Measurements from ENCODE around the gene IGIP. TPM values are rescaled to one million over a fixed set of nuclear protein-coding genes. Genes with fewer than 3 reads are reported as not detected.
"Not testable (repeated sequence)": the region's sequence is repeated elsewhere in the genome, so short reads cannot be mapped to it uniquely, and the experiment has no call there.

Gene IGIP
- total and polyA plus RNA-seq, 9 donors: 2.9 to 5.7 (median 4.0) TPM

- H3K27me3 ChIP-seq (ENCODE audit: control insufficient read depth, insufficient read depth, low read length): peaks cover 60% of the 10 kb centered on the region
- peaks cover 21% of the 10 kb centered on the region for H3K4me1 ChIP-seq (ENCODE audit: control insufficient read depth, insufficient read depth, low read length)
- H3K4me3 ChIP-seq (ENCODE audit: low read length): no peak overlapping the region
- H3K36me3 ChIP-seq (ENCODE audit: control insufficient read depth, insufficient read depth, low read length): no peaks in the 10 kb centered on the region
- H3K27ac ChIP-seq (ENCODE audit: low read length): no peak overlapping the region
- no peak for DNase-seq
- WGBS (ENCODE audit: insufficient coverage): 10% methylated on average over 2 of the region's 6 CpGs
- no peaks in the 10 kb centered on the region for H3K9me3 ChIP-seq (replicated peaks; ENCODE audit: control insufficient read depth, low read depth, low read length)
These were observed 22.8 kb downstream of the IGIP start for GRCh38 chr5:140148508-140148907.

DNA sequence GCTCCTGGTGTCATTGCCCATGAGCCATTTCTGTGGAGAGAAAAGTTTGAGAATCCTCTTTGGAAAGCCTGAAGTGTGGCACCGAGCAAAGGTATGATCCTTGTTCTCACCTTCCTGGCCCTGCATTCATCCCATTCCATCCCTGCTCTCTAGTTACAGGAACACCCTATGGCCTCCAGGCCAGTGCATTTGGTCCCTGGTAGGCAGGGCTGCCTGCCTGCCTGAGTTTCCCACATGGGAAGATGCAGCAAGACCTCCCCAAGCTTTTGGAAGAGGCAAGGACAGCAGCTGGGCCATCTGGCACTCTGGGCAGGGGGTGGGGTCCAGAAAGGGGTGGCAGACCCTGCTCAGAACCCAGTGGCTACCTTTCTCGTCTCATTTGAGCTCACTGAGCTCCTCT lies 24.5 kb downstream of the IGIP start:
- no peak for DNase-seq
- Histone ChIP-seq H3K36me3 (ENCODE audit: control insufficient read depth, insufficient read depth, low read length) (no peaks in the 10 kb centered on the region), H3K27ac (ENCODE audit: low read length) (no peak overlapping the region), H3K9me3 (replicated peaks; ENCODE audit: control insufficient read depth, low read depth, low read length) (no peaks in the 10 kb centered on the region), H3K4me3 (ENCODE audit: low read length) (no peak overlapping the region), H3K27me3 (ENCODE audit: control insufficient read depth, insufficient read depth, low read length) (peaks cover 55% of the 10 kb centered on the region), H3K4me1 (ENCODE audit: control insufficient read depth, insufficient read depth, low read length) (peaks cover 21% of the 10 kb centered on the region)
- WGBS (ENCODE audit: insufficient coverage): no CpG with 5 or more reads among the region's 2 CpGs

- Histone ChIP-seq H3K27ac (ENCODE audit: low read length) (no peak overlapping the region), H3K36me3 (ENCODE audit: control insufficient read depth, insufficient read depth, low read length) (no peaks in the 10 kb centered on the region), H3K4me3 (ENCODE audit: low read length) (no peak overlapping the region), H3K4me1 (ENCODE audit: control insufficient read depth, insufficient read depth, low read length) (peaks cover 13% of the 10 kb centered on the region), H3K27me3 (ENCODE audit: control insufficient read depth, insufficient read depth, low read length) (peaks cover 44% of the 10 kb centered on the region), H3K9me3 (replicated peaks; ENCODE audit: control insufficient read depth, low read depth, low read length) (no peaks in the 10 kb centered on the region)
- DNase-seq: no peak
- 100% methylated on average over 1 of the region's 7 CpGs for WGBS (ENCODE audit: insufficient coverage)
These were observed 25.6 kb downstream of the IGIP start for GRCh38 chr5:140151144-140152021.

DNA sequence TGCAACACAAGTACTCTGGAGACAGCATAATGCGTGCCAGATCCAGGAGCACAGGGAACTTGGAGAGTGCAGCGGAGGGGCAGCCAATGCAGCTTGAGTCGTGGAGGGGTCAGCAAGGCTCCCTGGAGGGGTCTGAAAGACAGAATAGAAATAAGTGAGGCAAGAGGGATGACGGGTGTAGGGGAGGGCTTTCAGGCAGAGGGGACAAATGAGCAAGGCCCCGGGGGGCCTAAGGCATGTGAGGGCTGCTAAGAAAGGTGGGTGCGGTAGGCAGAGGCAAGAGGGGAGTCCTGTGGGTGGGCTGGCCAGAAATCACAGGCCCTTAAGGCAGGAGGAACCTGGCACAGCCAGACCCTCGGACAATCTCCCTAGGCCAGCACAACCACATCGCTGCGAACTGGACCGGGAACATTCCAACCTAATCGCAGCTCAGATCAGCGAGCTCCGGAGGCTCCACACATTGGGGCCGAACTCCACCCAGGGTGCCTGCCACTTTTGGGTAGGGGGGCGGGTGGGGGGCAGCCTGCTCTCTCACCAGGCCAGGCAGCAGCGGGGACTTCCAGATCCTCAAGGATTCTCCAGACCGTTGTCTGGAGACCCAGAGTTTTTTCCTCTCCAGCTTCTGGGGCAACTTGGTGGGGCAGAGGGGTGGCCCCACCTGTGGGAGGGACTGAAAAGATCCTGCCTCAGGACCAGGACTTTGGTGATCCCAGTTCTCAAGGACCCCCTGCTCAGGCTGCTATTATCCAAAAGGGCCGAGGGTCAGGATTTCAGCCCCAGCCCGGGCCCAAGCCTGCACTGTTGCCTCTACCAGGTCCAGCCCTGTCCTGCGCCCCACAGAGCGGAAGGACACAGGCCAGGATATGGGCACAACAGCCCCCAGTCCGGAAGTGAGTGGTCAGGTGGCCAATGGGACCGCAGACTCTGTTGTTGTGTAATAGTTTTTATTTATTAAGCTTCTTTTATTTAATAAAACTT lies 26.6 kb downstream of the IGIP start:
- 31% methylated on average over 13 of the region's 23 CpGs for WGBS (ENCODE audit: insufficient coverage)
- H3K27me3 ChIP-seq (ENCODE audit: control insufficient read depth, insufficient read depth, low read length): peaks cover 36% of the 10 kb centered on the region
- no peak overlapping the region for H3K4me3 ChIP-seq (ENCODE audit: low read length)
- H3K27ac ChIP-seq (ENCODE audit: low read length): no peak overlapping the region
- no peaks in the 10 kb centered on the region for H3K36me3 ChIP-seq (ENCODE audit: control insufficient read depth, insufficient read depth, low read length)
- peaks cover 15% of the 10 kb centered on the region for H3K4me1 ChIP-seq (ENCODE audit: control insufficient read depth, insufficient read depth, low read length)
- no peak for DNase-seq
- H3K9me3 ChIP-seq (replicated peaks; ENCODE audit: control insufficient read depth, low read depth, low read length): no peaks in the 10 kb centered on the region

DNA sequence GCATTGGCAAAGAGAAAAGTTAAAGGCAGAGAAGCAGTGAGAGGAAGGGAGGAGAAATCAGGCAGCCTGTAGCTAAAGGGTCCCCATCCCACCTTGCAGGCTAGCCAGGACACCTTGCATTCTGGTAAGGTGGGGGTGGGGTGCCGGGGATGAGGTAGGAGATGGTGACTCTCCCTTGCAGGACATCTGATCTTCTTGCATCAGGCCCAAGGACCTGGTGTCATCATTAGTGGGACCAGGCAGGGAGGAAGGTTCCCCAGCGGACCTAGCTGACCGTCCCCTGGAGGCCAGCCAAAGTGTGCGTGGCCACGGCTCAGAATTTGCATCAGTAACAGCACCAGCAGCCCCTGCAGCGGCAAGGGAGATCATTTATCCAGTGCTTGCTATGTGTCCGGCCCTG lies 27.5 kb downstream of the IGIP start:
- peaks cover 19% of the 10 kb centered on the region for H3K4me1 ChIP-seq (ENCODE audit: control insufficient read depth, insufficient read depth, low read length)
- 37% methylated on average over 2 of the region's 7 CpGs for WGBS (ENCODE audit: insufficient coverage)
- no peak overlapping the region for H3K27ac ChIP-seq (ENCODE audit: low read length)
- no peak for DNase-seq
- no peak overlapping the region for H3K4me3 ChIP-seq (ENCODE audit: low read length)
- no peaks in the 10 kb centered on the region for H3K36me3 ChIP-seq (ENCODE audit: control insufficient read depth, insufficient read depth, low read length)
- no peaks in the 10 kb centered on the region for H3K9me3 ChIP-seq (replicated peaks; ENCODE audit: control insufficient read depth, low read depth, low read length)
- peaks cover 27% of the 10 kb centered on the region for H3K27me3 ChIP-seq (ENCODE audit: control insufficient read depth, insufficient read depth, low read length)

GRCh38 chr5:140153905-140154304 lies 28.2 kb downstream of the IGIP start:
- Histone ChIP-seq H3K9me3 (replicated peaks; ENCODE audit: control insufficient read depth, low read depth, low read length) (no peaks in the 10 kb centered on the region), H3K4me3 (ENCODE audit: low read length) (no peak overlapping the region), H3K27me3 (ENCODE audit: control insufficient read depth, insufficient read depth, low read length) (peaks cover 22% of the 10 kb centered on the region), H3K36me3 (ENCODE audit: control insufficient read depth, insufficient read depth, low read length) (no peaks in the 10 kb centered on the region), H3K4me1 (ENCODE audit: control insufficient read depth, insufficient read depth, low read length) (peaks cover 19% of the 10 kb centered on the region), H3K27ac (ENCODE audit: low read length) (no peak overlapping the region)
- no peak for DNase-seq
- 0% methylated on average over 1 of the region's 8 CpGs for WGBS (ENCODE audit: insufficient coverage)

DNA sequence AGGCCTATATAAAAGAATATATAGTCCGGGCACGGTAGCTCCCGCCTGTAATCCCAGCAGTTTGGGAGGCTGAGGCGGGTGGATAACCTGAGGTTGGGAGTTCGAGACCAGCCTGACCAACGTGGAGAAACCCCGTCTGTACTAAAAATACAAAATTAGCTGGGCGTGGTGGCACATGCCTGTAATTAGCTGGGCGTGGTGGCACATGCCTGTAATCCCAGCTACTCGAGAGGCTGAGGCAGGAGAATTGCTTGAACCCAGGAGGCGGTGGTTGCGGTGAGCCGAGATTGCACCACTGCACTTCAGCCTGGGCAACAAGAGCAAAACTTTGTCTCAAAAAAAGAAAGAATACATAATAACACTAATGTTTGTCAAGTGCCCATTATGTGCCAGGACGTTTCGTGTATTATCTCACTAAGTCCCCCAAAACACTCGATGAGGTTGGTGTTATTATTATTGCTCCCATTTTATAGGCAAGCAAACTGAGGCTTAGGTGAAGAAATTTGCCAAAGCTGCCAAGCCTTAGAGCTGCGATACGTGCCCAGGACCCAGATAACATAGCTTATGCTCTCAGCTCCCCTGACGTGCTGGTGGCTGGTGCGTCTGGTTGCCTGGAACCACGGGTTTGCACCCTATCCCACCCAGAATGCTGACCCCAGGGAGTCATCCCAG lies 29.1 kb downstream of the IGIP start:
- DNase-seq; H3K9me3 ChIP-seq (replicated peaks; ENCODE audit: control insufficient read depth, low read depth, low read length); H3K4me3 ChIP-seq (ENCODE audit: low read length); H3K27ac ChIP-seq (ENCODE audit: low read length); H3K36me3 ChIP-seq (ENCODE audit: control insufficient read depth, insufficient read depth, low read length): not testable (repeated sequence)
- peaks cover 22% of the 10 kb centered on the region for H3K27me3 ChIP-seq (ENCODE audit: control insufficient read depth, insufficient read depth, low read length)
- 80% methylated on average over 13 of the region's 21 CpGs for WGBS (ENCODE audit: insufficient coverage)
- H3K4me1 ChIP-seq (ENCODE audit: control insufficient read depth, insufficient read depth, low read length): peaks cover 19% of the 10 kb centered on the region

DNA sequence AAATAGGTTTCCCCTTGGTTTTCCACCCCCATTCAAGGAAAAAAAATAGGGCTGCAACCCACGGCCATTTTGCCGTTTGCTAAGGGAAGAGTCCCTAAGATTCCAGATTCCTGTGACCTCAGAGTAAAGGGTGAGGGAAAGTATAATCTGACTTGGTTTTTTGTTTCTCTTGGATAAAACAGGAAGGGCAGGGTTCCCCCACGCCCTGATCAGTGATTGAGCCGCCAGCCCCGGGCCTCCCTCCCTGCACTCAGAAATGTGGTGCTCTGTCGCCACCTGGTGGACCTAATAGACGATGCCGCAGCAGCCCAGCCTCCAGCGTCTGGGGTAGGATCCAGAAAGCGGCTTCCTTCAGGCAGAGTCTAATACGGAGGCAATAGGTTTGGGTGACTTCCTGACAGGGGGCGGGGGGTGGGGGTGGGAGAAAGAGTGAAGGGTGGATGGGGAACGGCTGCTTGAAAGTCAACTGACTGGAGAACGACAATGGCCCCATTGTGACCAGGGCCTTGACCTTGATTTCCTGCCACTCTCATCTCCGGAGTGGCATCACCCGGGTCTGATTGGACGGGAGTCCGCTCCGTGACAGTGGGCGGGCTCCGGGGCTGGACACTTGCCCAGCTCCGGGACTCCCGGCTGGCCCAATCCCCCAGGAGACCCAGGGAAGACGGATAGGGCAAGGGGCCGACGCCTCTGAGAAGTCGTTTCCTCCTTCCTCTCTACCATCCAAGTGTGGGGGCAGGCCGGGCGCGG lies 31.5 kb downstream of the IGIP start:
- peaks cover 13% of the 10 kb centered on the region for H3K4me1 ChIP-seq (ENCODE audit: control insufficient read depth, insufficient read depth, low read length)
- H3K27ac ChIP-seq (ENCODE audit: low read length): no peak overlapping the region
- H3K27me3 ChIP-seq (ENCODE audit: control insufficient read depth, insufficient read depth, low read length): peaks cover 19% of the 10 kb centered on the region
- no peaks in the 10 kb centered on the region for H3K36me3 ChIP-seq (ENCODE audit: control insufficient read depth, insufficient read depth, low read length)
- 5% methylated on average over 15 of the region's 30 CpGs for WGBS (ENCODE audit: insufficient coverage)
- H3K4me3 ChIP-seq (ENCODE audit: low read length): no peak overlapping the region
- peak; percentile 92 for DNase-seq
- no peaks in the 10 kb centered on the region for H3K9me3 ChIP-seq (replicated peaks; ENCODE audit: control insufficient read depth, low read depth, low read length)

GRCh38 chr5:140159014-140159927 lies 33.5 kb downstream of the IGIP start:
- no peak overlapping the region for H3K4me3 ChIP-seq (ENCODE audit: low read length)
- no peaks in the 10 kb centered on the region for H3K9me3 ChIP-seq (replicated peaks; ENCODE audit: control insufficient read depth, low read depth, low read length)
- no peaks in the 10 kb centered on the region for H3K36me3 ChIP-seq (ENCODE audit: control insufficient read depth, insufficient read depth, low read length)
- no peaks in the 10 kb centered on the region for H3K27me3 ChIP-seq (ENCODE audit: control insufficient read depth, insufficient read depth, low read length)
- 94% methylated on average over 3 of the region's 7 CpGs for WGBS (ENCODE audit: insufficient coverage)
- no peak for DNase-seq
- no peak overlapping the region for H3K27ac ChIP-seq (ENCODE audit: low read length)
- peaks cover 8% of the 10 kb centered on the region for H3K4me1 ChIP-seq (ENCODE audit: control insufficient read depth, insufficient read depth, low read length)
